Cardiac muscle cell (in vitro differentiated cells and primary cell): Measurements from ENCODE around the gene AMOTL1. TPM values are rescaled to one million over a fixed set of nuclear protein-coding genes. Genes with fewer than 3 reads are reported as not detected.

Source experiments
- DNase-seq, 2 donors: peaks; one replicate each; pipeline versions ENCODE4 v3.0.0 to v3.0.0-alpha.2; 2010 to 2017; ENCODE audit warnings: low read depth in 1 of 2, low spot score in 1 of 2
- H3K27ac ChIP-seq: fragments of 200-600 bp; sonication (generic); 2 replicates; pipeline ENCODE4 v1.5.1; 2016
- H3K27me3 ChIP-seq: fragments of 200-600 bp; sonication (generic); 2 replicates; pipeline ENCODE4 v1.6.0; 2016; ENCODE audit warnings: control low read depth
- H3K36me3 ChIP-seq: fragments of 200-600 bp; sonication (generic); 2 replicates; pipeline ENCODE4 v1.5.1; 2016; ENCODE audit warnings: control low read depth
- H3K4me1 ChIP-seq: fragments of 200-600 bp; sonication (generic); 2 replicates; pipeline ENCODE4 v1.8.1; 2017; ENCODE audit warnings: low read depth, mild to moderate bottlenecking, mixed run types
- H3K4me3 ChIP-seq: fragments of 200-600 bp; sonication (generic); 2 replicates; pipeline ENCODE4 v1.5.1; 2016; ENCODE audit warnings: mild to moderate bottlenecking
- H3K9me3 ChIP-seq: fragments of 200-600 bp; sonication (generic); 2 replicates; pipeline ENCODE4 v1.5.1; 2017; ENCODE audit warnings: low read depth, mild to moderate bottlenecking, control low read depth
- CTCF ChIP-seq: IDR thresholded peaks from 2 replicates; pipeline ENCODE4 v1.5.1; 2012; ENCODE audit warnings: low read depth, mild to moderate bottlenecking, low read length
- polyA plus RNA-seq: library from polyadenylated mRNA; unstranded; fragments of >200 nt; fragmentation: Nextera tagmentation; extraction: Ambion mirVana; gene quantifications from 2 replicates; pipeline ENCODE4 v1.2.1, GENCODE V29; 2016
- total RNA-seq: library from RNA; depleted of rRNA; stranded (reverse); fragments of >200 nt; gene quantifications from 2 replicates; pipeline ENCODE4 v1.2.3, GENCODE V29; 2016

Gene AMOTL1
- total and polyA plus RNA-seq, 2 experiments from 2014 or later: 1.2 to 5.1 TPM

GRCh38 chr11:94792451-94792850, 24.3 kb downstream of the AMOTL1 start:
- Histone ChIP-seq H3K36me3 (no peaks in the 10 kb centered on the region), H3K9me3 (no peaks in the 10 kb centered on the region), H3K4me3 (no peak overlapping the region), H3K4me1 (no peaks in the 10 kb centered on the region), H3K27me3 (peaks cover 7% of the 10 kb centered on the region), H3K27ac (no peak overlapping the region)
- TF ChIP-seq CTCF: no peak
- DNase-seq: peak in 1 of 2 donors; percentile 20

- H3K36me3 ChIP-seq: no peaks in the 10 kb centered on the region
- no peak overlapping the region for H3K27ac ChIP-seq
- DNase-seq: no peak
- TF ChIP-seq CTCF: no peak
- peaks cover 7% of the 10 kb centered on the region for H3K27me3 ChIP-seq
- H3K4me3 ChIP-seq: no peak overlapping the region
- no peaks in the 10 kb centered on the region for H3K9me3 ChIP-seq
- H3K4me1 ChIP-seq: no peaks in the 10 kb centered on the region
Measured at GRCh38 chr11:94793002-94793401, 24.8 kb downstream of the AMOTL1 start.

- Histone ChIP-seq H3K27me3 (peaks cover 7% of the 10 kb centered on the region), H3K9me3 (no peaks in the 10 kb centered on the region), H3K4me1 (no peaks in the 10 kb centered on the region), H3K36me3 (no peaks in the 10 kb centered on the region), H3K27ac (no peak overlapping the region), H3K4me3 (no peak overlapping the region)
- peak in 1 of 2 donors; percentile 66 for DNase-seq
- TF ChIP-seq CTCF: no peak
Measured at GRCh38 chr11:94793822-94794221, 25.7 kb downstream of the AMOTL1 start.

- no peaks in the 10 kb centered on the region for H3K4me1 ChIP-seq
Measured at GRCh38 chr11:94794287-94795168, 26.4 kb downstream of the AMOTL1 start.

GRCh38 chr11:94795476-94796189, 27.5 kb downstream of the AMOTL1 start:
- no peaks in the 10 kb centered on the region for H3K9me3 ChIP-seq
- no peak for DNase-seq
- no peaks in the 10 kb centered on the region for H3K36me3 ChIP-seq
- H3K4me1 ChIP-seq: no peaks in the 10 kb centered on the region
- no peak overlapping the region for H3K4me3 ChIP-seq
- H3K27ac ChIP-seq: no peak overlapping the region
- H3K27me3 ChIP-seq: no peaks in the 10 kb centered on the region
- TF ChIP-seq CTCF: no peak

More at GRCh38 chr11:94794287-94795168, 26.4 kb downstream of the AMOTL1 start:
- no peak overlapping the region for H3K27ac ChIP-seq
- no peaks in the 10 kb centered on the region for H3K36me3 ChIP-seq
- peak; percentile 33 to 96 for DNase-seq
- no peak overlapping the region for H3K4me3 ChIP-seq
- no peak for TF ChIP-seq CTCF
- H3K27me3 ChIP-seq: peaks cover 7% of the 10 kb centered on the region
- H3K9me3 ChIP-seq: no peaks in the 10 kb centered on the region
